ENCODE results near the gene LAMB3. TPM values are rescaled to one million over a fixed set of nuclear protein-coding genes. Genes with fewer than 3 reads are reported as not detected.

The LAMB3 gene
- total RNA-seq, 4 donors from 2014 or later: 70.0 to 181 (median 123) TPM

DNA sequence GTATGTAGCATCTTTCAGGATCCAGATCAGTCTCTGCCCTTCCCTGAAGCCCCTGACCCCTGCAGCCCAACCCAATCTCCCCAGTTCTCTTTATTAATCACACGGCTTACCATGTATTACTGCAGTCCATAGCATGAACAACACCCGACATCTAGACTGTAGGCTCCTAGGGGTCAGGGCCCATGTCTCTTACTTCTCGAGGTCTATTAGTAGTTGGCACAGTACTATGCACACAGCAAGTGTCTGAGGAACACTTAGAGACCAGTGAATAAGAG is 41.7 kb downstream of the LAMB3 start:
- DNase-seq (ENCODE audit: low spot score in 2 of 2): no peak
- intact Hi-C loops (cut with DNase I; ENCODE audit: low total_unique reads): no loop called here
- 87 to 95% methylated on average over 3 of the region's 3 CpGs for WGBS, 2 donors
- no peak for TF ChIP-seq POLR2A (IDR thresholded peaks at IDR 0.05)
- TF ChIP-seq, protein P1, sequence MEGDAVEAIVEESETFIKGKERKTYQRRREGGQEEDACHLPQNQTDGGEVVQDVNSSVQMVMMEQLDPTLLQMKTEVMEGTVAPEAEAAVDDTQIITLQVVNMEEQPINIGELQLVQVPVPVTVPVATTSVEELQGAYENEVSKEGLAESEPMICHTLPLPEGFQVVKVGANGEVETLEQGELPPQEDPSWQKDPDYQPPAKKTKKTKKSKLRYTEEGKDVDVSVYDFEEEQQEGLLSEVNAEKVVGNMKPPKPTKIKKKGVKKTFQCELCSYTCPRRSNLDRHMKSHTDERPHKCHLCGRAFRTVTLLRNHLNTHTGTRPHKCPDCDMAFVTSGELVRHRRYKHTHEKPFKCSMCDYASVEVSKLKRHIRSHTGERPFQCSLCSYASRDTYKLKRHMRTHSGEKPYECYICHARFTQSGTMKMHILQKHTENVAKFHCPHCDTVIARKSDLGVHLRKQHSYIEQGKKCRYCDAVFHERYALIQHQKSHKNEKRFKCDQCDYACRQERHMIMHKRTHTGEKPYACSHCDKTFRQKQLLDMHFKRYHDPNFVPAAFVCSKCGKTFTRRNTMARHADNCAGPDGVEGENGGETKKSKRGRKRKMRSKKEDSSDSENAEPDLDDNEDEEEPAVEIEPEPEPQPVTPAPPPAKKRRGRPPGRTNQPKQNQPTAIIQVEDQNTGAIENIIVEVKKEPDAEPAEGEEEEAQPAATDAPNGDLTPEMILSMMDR (IDR thresholded peaks at IDR 0.05): no peak
- H3K4me3 ChIP-seq (ENCODE audit: low read depth, poor library complexity, severe bottlenecking): no peak overlapping the region

DNA sequence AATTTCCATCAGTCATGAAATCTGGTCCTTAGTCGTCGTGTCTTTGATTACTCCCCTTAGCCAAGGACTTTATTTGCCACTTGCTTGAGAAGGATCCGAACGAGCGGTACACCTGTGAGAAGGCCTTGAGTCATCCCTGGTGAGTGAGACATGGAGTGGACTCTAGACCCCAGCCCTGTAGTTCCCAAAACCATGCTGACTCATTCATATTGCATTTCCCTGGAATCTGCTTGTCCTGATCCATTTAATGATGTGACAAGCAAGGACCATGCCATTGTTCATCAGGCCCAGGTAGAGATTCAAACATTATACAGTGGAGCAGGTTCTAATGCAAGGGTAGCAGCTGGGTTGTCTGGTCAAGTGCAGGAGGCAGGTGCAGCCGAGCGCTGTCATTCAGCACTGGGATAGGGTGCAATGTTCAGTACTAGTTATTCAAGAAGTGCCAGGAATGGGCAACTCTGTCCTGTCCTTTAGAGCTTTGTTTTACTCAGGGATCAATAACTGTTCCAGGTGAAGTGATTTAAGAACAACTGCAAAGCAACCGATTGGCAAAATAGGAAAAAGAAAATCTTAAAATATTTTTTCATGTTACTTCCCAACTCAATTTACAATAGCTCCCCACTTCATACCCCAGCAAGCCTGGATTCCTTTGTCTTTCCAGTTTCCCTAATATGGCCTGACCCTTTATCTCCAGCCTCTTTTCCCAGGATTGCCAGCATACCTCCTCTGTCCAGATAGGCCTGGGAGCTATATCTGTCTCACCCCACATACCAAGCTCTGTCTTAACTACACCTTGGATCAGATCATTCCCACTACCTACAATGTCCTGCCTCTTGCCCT is 42.2 kb downstream of the LAMB3 start:
- H3K4me3 ChIP-seq (ENCODE audit: low read depth, poor library complexity, severe bottlenecking): no peak overlapping the region
- intact Hi-C loops (cut with DNase I; ENCODE audit: low total_unique reads): no loop called here
- DNase-seq (ENCODE audit: low spot score in 2 of 2): no peak
- TF ChIP-seq, protein P1 (IDR thresholded peaks at IDR 0.05): no peak
- TF ChIP-seq POLR2A (IDR thresholded peaks at IDR 0.05): no peak
- WGBS, 2 donors: 88 to 89% methylated on average over 8 of the region's 8 CpGs

DNA sequence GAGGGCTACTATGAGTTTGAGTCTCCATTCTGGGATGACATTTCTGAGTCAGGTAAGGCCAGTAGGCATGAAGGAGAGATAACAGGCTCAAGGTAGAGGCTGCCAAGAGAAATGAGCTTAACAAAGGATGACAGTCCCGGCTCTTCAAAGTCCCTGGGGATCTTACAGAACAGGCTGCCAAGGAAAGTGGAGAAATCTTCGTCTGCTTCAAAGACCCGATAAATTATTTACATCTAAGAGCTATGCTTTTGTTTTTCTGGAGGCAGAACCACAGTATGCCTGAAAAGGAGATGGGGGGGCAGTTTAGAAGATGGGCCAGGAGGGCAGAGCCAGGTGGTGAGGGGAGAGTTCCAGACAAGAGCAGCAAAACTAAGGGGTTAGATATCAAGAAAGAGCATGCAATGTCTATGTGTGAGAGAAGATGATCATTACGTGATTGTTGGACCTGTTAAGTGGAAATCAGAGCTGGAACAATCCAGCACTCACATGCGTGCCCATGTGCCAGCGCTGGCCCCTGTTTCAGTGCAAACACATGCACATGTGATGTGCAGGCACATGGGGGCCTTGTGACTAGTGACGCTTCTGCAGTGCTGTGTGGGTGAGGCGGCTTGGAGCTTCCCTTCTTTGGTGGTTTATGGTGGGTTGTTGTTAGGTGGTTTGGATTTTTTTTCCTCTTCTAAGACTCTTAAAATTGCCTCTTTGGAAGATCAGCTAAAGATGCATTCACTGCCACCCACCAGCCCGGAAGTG is 43.0 kb downstream of the LAMB3 start:
- TF ChIP-seq, protein P1 (IDR thresholded peaks at IDR 0.05): no peak
- no peak for TF ChIP-seq POLR2A (IDR thresholded peaks at IDR 0.05)
- H3K4me3 ChIP-seq (ENCODE audit: low read depth, poor library complexity, severe bottlenecking): no peak overlapping the region
- 50 to 56% methylated on average over 9 of the region's 9 CpGs for WGBS, 2 donors
- intact Hi-C loops (cut with DNase I; ENCODE audit: low total_unique reads): no loop called here
- no peak for DNase-seq (ENCODE audit: low spot score in 2 of 2)

DNA sequence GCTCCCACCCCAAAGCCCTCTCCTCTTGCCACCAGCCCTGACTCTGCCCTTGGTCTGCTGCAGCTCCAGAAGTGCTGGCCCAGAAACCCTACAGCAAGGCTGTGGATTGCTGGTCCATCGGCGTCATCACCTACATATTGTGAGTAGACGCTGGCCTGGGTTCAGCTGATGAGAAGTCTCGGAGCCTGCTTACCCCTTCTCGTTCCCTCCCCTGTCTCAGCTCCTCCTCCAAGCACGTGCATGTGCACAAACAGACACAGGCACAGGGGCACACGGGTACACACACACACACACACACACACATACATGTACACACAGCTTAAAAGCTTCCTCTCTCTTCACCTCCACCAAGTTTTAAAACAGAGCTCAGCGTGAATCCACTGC is 44.4 kb downstream of the LAMB3 start:
- H3K4me3 ChIP-seq (ENCODE audit: low read depth, poor library complexity, severe bottlenecking): no peak overlapping the region
- no peak for TF ChIP-seq POLR2A (IDR thresholded peaks at IDR 0.05)
- TF ChIP-seq, protein P1 (IDR thresholded peaks at IDR 0.05): no peak
- intact Hi-C loops (cut with DNase I; ENCODE audit: low total_unique reads): no loop called here
- 63 to 69% methylated on average over 8 of the region's 8 CpGs for WGBS, 2 donors
- no peak for DNase-seq (ENCODE audit: low spot score in 2 of 2)

DNA sequence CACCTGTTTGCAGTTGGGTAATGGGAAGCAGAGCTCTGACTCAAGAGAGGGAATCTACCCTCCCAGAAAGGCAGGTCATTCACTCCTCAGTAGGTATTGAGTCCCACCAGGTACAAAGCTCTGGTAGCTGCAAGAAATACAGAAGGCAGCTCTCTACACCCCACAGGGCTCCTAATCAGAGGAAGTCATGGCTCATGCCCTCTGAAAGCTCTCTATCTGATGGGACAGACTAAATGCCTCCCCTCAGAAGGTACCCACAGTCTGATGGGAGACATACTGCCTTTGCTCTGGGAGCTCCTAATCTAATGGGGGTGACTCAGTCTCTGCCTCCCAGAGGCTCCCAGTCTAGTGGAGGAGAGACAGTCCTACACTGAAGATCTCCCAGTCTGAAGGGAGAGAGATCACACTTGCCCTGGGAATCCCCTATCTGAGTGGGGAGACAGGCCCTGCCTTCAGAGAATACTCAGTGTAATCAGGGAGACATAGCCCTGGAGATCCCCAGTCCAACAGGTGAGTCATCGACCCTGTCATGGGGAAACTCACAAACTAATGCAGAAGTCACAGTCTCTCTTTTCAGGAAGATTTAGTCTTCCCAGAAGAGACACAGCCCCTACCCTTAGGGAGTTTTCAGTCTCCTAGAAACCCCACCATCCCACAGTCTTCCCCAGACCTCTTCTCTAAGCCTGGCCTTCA is 45.0 kb downstream of the LAMB3 start:
- no peak overlapping the region for H3K4me3 ChIP-seq (ENCODE audit: low read depth, poor library complexity, severe bottlenecking)
- intact Hi-C loops (cut with DNase I; ENCODE audit: low total_unique reads): no loop called here
- 20 to 58% methylated on average over 1 of the region's 1 CpG for WGBS, 2 donors
- no peak for DNase-seq (ENCODE audit: low spot score in 2 of 2)
- no peak for TF ChIP-seq POLR2A (IDR thresholded peaks at IDR 0.05)
- TF ChIP-seq, protein P1 (IDR thresholded peaks at IDR 0.05): no peak

Measured in lower leg skin (tissue), 4 donors.